GM10248 (cell line): Measurements from ENCODE around the gene MMP17.

ENCODE experiments used
- CTCF ChIA-PET: fragments of 300-600 bp; sonication (Branson Sonifier 250); formaldehyde crosslinking; extraction: SDS; loops from one replicate; lab custom pipeline; 2021; ENCODE audit warnings: antibody characterized with exemption; lab: Yijun Ruan, JAX
- POLR2A ChIA-PET: fragments of 350-650 bp; sonication (Branson Sonifier 250); formaldehyde crosslinking; extraction: SDS; loops from one replicate; lab custom pipeline; 2020; ENCODE audit warnings: antibody characterized with exemption; lab: Yijun Ruan, JAX
- DNase-seq: peaks from one replicate; pipeline ENCODE4 v3.0.0; 2012; ENCODE audit errors: extremely low spot score
- CTCF ChIP-seq: IDR thresholded peaks from 2 replicates; pipeline ENCODE4 v1.5.1; 2012; ENCODE audit warnings: mild to moderate bottlenecking, low read depth; ENCODE audit errors: extremely low read depth, missing control alignments, control extremely low read depth

The MMP17 gene

GRCh38 chr12:131829356-131829747 lies 1.2 kb downstream of the MMP17 start:
- ChIA-PET POLR2A (no interaction called here), CTCF (interaction anchor here (1.5 to 4.4 kb wide), 2 partner anchors 724 to 728 kb away, joined by 4 to 47 read pairs; no protein-coding TSS in a partner anchor)
- TF ChIP-seq CTCF = no peak
- DNase-seq = no peak

- TF ChIP-seq CTCF = no peak
- DNase-seq = no peak
- POLR2A ChIA-PET = no interaction called here
- CTCF ChIA-PET = interaction anchor here (0.8 to 4.4 kb wide), 7 partner anchors 54 to 728 kb away, joined by 3 to 47 read pairs (median 4); no protein-coding TSS in a partner anchor
Measured at GRCh38 chr12:131829791-131830334, 1.7 kb downstream of the MMP17 start.

- CTCF ChIA-PET = interaction anchor here (0.8 to 4.4 kb wide), 9 partner anchors 54 to 735 kb away, joined by 3 to 47 read pairs (median 3); partner anchors contain the start of gene EP400
- DNase-seq = peak; percentile 70
- POLR2A ChIA-PET = no interaction called here
- peak; percentile 76 for TF ChIP-seq CTCF
Measured at GRCh38 chr12:131830335-131830913, 2.2 kb downstream of the MMP17 start.

GRCh38 chr12:131830914-131831571 lies 2.9 kb downstream of the MMP17 start:
- POLR2A ChIA-PET = no interaction called here
- no peak for DNase-seq
- TF ChIP-seq CTCF = no peak
- CTCF ChIA-PET = interaction anchor here (0.8 to 4.4 kb wide), 10 partner anchors 46 to 736 kb away, joined by 3 to 47 read pairs (median 3); partner anchors contain the start of gene EP400

GRCh38 chr12:131831635-131832041 lies 3.4 kb downstream of the MMP17 start:
- CTCF ChIA-PET = interaction anchor here (0.8 to 4.4 kb wide), 3 partner anchors 46 to 727 kb away, joined by 3 to 47 read pairs (median 3); no protein-coding TSS in a partner anchor
- DNase-seq = no peak
- POLR2A ChIA-PET = no interaction called here
- no peak for TF ChIP-seq CTCF
